Stomach (tissue), 4 donors: ENCODE results near the gene LSAMP.

ENCODE experiments used
- CTCF ChIP-seq, 7 experiments: fragments of 450-650 bp in 4 of 7; fragments of 200-600 bp in 3 of 7; sonication (generic) in 3 of 7; IDR thresholded peaks; one replicate each; pipeline ENCODE4 v1.5.1; 2016 to 2019; ENCODE audit warnings: antibody characterized with exemption in 7 of 7, control low read depth in 2 of 7, mild to moderate bottlenecking in 1 of 7
- POLR2A ChIP-seq, 4 donors: fragments of 450-650 bp; IDR thresholded peaks; one replicate each; pipeline ENCODE4 v1.6.1; 2016; ENCODE audit warnings: antibody characterized with exemption in 4 of 4, control low read depth in 2 of 4, mild to moderate bottlenecking in 1 of 4, moderate library complexity in 1 of 4
- POLR2AphosphoS5 ChIP-seq, 3 donors: sonication (generic); formaldehyde crosslinking; IDR thresholded peaks; one replicate each; pipeline ENCODE4 v1.6.1; 2016; ENCODE audit warnings: antibody characterized with exemption in 3 of 3

- TF ChIP-seq CTCF (IDR thresholded peaks at IDR 0.05) (no peak), POLR2A (IDR thresholded peaks at IDR 0.05) (no peak), POLR2AphosphoS5 (IDR thresholded peaks at IDR 0.05) (no peak)
Measured at GRCh38 chr3:115916866-115917265, 528.4 kb downstream of the LSAMP start.
